COLO668 (cell line): ENCODE results near the gene MEFV.
"Not testable (repeated sequence)": the region's sequence is repeated elsewhere in the genome, so short reads cannot be mapped to it uniquely, and the experiment has no call there.

Experiments
- DNase-seq: peaks from one replicate; lab custom pipeline; 2025; ENCODE audit not compliant: unreplicated experiment; lab: John Stamatoyannopoulos, UW

The MEFV gene

DNA sequence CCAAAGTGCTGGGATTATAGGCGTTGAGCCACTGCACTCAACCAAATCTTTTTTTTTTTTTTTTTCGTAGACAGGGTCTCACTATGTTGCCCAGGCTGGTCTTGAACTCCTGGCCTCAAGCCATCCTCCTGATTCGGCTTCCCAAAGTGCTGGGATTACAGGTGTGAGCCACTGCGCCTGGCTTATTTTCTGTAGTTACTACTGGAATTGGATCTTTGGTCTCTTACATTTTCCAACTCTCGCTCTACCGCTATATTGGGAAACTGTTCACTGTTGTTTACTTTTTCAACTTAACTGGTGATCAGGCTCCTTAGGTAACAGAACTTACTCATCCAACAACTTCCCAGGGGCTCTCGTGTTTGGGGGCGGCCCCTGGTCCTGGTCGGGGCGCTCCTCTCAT is 35.6 kb downstream of the MEFV start:
- DNase-seq: no peak

DNA sequence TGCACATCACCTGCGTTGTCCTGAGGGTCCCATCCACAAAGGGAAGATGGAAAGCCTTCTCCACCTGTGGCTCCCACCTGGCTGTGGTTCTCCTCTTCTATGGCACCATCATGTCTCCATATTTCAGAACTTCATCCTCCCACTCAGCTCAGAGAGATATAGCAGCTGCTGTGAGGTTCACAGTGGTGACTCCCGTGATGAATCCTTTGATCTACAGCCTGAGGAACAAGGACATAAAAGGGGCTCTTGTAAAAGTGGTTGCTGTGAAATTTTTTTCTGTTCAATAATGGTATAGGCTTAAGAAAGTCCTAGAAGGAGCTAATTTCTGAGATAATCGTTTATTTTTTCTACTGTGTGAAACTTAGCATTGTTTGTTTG is 40.2 kb downstream of the MEFV start:
- DNase-seq: no peak

DNA sequence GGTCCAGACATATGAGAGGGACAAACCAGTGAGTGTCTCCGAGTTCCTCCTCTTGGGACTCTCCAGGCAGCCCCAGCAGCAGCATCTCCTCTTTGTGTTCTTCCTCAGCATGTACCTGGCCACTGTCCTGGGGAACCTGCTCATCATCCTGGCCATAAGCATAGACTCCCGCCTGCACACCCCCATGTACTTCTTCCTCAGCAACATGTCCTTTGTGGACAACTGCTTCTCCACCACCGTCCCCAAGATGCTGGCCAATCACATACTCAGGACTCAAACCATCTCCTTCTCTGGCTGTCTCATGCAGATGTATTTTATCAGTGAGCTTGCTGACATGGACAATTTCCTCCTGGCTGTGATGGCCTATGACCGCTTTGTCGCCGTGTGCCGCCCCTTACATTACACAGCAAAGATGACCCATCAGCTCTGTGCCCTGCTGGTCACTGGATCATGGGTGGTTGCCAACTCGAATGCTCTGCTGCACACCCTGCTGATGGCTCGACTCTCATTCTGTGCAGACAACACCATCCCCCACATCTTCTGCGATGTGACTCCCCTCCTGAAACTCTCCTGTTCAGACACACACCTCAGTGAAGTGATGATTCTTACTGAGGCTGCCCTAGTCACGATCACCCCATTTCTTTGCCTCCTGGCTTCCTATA is 40.7 kb downstream of the MEFV start:
- no peak for DNase-seq

DNA sequence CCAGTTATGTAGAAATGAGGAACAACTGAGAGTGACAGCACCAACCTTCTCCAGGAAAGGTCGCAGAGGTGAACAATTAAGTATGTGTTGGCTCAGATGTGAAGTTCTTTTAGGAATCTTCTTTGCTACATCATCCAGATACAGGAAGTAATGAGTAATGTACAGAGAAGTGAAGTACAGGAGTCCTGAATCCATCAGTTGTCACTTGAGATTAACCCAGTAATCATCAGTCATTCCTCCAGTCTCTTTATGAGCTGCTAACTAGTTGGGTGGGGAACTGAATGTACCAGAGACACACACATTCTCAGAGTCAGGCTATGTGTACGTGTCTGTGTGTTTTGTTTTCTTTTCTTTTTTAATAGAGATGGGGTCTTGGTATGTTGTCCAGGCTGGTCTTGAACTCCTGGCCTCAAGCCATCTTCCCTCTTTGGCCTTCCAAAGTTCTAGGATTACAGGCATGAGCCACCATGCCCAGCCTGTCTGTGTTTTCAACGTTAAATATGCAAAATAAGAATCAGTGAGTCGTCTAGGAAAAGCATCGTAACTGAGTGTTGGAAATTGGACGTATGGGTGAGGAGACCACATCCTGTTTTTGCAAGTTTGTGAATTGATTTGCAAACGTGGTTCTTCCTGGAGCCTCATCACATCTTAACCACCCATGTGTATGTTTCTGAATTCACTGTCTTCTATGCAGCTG is 41.4 kb downstream of the MEFV start:
- no peak for DNase-seq

DNA sequence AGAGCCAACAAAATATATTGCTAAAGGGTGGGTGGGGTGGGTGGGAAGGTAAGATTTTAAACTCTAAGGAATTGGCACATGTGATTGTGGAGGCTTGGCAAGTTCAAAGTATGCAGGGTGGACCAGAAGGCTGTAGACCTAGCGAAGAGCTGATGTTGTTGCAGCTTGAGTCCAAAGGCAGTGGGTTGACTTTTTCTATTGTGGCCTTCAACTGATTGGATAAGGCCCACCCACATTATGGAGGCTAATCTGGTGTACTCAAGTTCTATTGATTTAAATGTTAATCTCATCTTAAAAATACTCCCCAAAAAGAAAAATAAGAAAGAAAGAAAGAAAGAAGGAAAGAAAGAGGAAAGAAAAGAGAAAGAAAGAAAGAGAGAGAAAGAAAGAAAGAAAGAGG is 43.9 kb downstream of the MEFV start:
- DNase-seq: no peak

DNA sequence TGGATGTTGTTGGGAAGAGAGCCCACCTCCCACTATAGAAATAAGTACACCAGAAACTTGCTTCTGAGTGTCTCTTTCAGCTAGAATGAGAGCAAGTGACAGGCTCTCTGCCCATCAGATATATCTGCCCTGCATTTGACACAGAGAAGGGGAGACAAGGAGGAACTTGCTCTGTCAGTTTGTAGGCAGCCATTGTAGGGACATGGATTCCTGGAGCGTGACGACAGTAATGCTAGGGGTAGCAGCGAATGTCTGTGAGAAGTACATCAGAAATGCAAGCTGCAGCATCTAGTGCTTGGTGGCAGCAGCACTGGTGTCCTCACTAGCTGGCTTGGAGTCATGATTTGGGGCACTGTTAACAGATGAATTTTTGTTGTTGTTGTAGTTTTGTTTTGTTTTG is 44.4 kb downstream of the MEFV start:
- DNase-seq: no peak

DNA sequence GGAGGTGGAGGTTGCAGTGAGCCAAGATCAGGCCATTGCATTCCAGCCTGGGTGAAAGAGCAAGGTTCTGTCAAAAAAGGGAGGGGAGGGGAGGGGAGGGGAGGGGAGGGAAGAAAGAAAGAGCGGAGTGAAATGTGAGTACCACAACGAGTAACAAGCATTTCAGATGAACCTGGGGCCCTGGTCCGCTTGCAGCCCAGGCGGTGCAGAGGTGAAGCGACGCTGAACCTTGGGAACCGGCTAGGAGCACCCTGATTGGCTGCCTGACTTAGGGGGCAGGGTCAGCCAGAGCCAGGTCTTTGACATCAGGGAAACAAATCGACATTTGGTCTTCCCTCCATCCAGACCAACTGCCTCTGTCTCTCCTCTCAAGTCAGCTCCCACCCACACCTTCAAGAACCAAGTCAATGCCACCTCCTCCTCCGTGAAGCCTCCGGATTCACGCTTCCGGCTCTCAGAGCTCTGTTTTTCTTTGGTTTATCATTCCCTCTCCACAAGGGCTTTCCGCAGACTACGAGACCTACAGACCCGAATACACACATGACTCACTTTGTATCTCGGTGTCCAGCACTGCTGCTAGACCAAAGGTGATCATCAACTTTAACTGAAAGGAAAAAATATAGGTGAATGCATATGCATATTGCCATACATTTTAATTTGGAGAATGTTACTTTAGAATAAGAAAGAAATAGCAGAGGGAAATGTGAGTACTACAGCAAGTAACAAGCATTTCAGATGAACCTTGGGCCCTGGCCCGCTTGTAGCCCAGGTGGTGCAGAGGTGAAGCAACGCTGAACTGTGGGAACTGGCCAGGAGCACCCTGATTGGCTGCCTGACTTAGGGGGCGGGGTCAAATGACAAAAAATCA is 49.1 kb downstream of the MEFV start:
- DNase-seq: no peak

DNA sequence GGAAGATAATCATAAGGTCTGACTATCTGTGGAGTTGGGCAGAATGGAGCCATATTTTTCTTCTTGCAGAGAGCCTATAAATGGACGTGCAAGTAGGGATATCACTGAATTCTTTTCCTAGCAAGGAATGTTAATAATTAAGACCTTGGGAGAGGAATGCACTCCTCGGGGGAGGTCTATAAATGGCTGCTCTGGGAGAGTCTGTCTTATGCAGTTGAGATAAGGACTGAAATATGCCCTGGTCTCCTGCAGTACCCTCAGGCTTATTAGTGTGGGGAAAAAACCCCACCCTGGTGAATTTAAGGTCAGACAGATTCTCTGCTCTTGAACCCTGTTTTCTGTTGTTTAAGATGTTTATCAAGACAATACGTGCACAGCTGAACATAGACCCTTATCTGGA is 50.5 kb downstream of the MEFV start:
- DNase-seq: not testable (repeated sequence)

DNA sequence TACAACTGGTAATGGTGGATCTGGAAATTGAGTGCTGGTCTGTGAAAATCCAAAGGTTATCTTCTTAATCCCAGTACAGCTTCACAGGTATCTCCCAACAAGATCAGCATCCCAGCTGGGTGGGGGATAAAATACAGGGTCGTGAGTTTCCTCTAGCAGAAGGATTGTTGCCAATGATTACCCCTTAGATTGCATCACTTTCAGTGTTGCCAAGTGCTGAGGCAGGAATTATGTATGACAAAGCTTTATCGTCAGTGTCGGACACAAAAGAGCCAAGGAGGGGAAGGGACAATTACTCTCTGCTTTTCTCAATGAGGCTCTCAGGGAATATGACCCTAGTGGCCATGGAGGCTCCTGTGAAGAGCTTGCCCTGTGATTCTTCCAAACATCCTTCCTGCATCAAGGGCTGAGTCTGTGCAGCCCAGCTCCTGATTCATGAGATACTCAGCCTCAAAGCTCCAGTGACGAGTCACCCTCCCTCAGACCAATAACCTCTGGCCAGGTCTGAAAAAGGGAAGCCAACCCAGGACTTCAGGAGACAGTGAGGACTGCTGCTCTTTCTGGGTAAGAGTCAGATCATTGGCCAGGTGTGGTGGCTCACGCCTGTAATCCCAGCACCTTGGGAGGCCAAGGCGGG is 53.4 kb downstream of the MEFV start:
- DNase-seq: no peak

DNA sequence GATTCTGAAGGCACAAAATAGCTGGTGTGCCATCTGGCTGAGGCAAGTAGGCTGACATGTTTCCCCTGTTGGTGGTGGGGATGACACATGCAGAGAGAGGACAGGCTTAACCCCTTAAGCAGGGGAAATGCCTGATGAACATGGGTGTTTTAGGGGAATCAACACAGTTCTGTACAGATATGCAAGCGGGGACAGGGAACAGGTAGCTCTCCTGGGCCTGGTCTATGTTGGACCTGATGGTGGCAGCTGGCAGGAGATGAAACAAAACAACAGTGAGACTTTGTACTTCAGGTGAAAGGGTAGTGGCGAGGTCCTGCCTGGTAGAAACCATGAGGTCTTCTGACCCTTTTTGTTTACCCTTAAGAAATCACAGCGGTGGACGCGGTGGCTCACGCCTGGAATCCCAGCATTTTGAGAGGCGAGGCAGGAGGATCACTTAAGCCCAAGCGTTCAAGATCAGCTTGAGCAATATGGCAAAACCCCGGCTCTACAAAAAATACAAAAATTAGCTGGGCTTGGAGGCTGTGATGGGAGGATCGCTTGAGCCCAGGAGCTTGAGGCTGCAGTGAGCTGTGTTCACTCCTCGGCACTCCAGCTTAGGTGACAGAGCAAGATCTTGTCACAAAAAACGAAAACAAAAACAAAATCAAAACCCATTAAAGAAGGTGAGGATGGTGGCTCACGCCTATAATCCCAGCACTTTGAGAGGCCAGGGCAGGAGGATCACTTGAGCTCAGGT is 57.9 kb downstream of the MEFV start:
- no peak for DNase-seq

DNA sequence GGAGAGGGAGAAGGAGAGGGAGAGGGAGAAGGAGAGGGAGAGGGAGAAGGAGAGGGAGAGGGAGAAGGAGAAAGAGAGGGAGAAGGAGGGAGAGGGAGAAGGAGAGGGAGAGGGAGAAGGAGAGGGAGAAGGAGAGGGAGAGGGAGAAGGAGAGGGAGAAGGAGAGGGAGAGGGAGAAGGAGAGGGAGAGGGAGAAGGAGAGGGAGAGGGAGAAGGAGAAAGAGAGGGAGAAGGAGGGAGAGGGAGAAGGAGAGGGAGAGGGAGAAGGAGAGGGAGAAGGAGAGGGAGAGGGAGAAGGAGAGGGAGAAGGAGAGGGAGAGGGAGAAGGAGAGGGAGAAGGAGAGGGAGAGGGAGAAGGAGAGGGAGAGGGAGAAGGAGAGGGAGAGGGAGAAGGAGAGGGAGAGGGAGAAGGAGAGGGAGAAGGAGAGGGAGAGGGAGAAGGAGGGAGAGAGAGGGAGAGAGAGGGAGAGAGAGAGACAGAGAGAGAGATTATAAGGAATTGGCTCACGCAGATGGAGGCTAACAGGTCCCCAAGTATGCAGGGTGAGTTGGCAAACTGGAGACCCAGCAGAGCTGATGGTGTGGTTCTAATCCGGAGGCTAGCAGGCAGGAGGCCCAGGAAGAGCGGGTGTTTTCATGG is 58.6 kb downstream of the MEFV start:
- DNase-seq: not testable (repeated sequence)

DNA sequence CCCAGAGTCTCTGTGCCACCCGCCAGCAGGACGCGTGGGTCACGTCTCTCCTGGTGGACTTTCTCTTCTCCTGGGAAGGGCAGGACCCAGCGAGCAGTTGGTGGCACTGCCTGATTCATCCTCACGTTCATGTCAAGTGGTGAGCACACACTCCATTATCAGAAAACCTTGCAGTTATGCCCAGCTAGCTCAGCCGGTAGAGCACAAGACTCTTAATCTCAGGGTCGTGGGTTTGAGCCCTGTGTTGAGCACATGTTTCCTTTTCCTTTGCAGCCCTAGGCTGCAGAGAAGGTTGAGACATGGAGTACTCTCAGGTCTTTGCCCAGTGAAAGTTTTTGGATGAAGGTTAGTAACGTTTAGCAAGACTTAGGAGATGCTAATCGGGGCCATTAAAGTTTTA is 60.5 kb downstream of the MEFV start:
- DNase-seq: no peak

DNA sequence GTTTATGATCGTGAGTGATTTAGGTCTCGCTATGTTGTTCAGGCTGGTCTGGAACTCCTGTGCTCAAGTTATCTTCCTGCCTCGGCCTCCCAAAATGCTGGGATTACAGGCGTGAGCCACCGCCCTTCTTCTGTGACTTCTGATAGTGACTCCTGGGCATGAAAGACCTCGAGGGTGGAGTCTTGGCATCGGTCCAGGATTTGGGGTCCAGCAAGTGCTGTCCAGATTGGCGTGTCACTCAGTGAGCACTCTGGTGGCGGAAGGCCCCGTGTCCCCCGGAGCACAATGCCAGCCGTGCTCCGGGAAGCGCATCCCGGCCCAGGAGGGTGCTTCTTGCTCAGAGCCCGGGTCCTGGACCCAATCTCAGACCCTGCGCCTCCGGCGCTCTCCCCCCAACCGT is 61.6 kb downstream of the MEFV start:
- DNase-seq: no peak

DNA sequence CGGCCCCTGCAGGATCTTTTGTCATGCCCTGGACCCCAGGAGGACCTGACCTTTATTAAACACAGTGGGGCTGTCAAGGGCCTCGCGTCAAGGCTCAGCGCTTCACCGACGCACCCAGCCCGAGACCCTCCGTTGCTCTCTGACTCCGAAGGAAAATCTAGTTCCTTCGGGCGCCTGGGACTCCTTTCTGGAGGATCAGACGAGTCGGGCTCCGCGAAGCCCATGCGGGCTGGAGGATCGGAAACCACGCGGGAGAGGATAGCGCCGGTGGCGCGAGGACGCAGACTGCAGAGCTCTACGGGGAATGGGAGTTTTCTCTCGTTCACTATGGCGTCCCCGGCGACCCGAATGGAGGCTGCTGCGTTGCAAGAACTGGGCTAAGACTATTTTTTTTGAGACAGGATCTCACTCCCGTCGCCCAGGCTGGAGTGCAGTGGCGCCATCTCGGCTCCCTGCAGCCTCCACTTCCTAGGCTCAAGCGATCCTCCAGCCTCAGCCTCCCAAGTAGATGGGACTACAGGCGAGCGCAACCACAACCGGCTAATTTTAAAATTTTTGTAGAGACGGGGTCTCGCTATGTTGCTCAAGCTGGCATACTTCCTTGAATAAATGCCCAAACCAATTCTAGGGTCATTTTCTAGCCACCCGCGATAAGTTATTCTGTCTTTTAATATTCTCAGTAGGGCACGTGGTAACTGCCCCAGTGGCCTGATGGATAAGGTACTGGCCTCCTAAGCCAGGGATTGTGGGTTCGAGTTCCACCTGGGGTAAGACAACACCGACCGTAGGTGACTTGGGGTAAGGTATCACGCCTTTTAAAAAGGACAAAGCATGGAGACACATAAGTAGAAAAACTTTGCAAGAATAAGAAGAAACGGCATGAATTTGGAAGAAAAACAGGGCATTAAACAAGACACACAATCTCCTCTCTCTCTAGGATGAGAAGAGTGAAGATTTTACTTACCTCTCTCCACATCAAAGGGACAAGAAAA is 62.9 kb downstream of the MEFV start:
- no peak for DNase-seq

DNA sequence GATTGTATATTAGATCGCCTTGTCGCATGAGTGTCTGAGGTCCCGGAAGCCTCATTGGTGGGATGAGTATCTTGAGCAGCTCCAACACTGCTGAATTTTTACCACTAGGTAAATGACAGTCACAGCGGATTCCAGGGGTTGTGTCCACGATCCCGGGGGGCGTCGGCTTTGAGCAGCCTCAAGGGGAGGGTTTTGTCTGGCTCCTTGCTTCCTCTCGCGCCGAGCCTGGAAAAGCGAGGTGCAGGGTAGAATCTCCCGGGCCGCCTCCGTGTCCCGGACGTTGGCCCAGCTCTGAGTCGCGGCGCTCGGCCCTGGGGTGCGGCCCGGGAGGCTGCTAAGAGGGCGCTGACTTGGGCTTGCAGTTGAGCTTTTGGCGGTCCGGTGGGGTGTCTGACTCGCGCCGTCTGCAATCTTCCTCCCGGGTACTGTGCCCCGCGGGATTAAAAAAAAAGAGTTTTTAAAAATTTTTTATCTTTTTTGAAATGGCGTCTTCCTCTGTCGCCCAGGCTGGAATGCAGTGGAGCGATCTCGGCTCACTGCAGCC is 63.9 kb downstream of the MEFV start:
- DNase-seq: no peak
